BJ (cell line): Measurements from ENCODE around the gene MUCL3. TPM values are rescaled to one million over a fixed set of nuclear protein-coding genes. Genes with fewer than 3 reads are reported as not detected.
"Not testable (repeated sequence)": the region's sequence is repeated elsewhere in the genome, so short reads cannot be mapped to it uniquely, and the experiment has no call there.

Experiments
- CTCF ChIA-PET: fragments of 350-600 bp; formaldehyde crosslinking; extraction: SDS; loops from one replicate; lab custom pipeline; 2021; ENCODE audit warnings: antibody characterized with exemption, inconsistent platforms; lab: Yijun Ruan, JAX
- POLR2A ChIA-PET: fragments of 300-600 bp; sonication (Branson Sonifier 250); formaldehyde crosslinking; extraction: SDS; loops from one replicate; lab custom pipeline; 2021; ENCODE audit warnings: antibody characterized with exemption; lab: Charles Lee
- DNase-seq: peaks from one replicate; pipeline ENCODE4 v3.0.0-alpha.2; 2011; ENCODE audit warnings: low read depth
- H3K27me3 ChIP-seq: 2 replicates; pipeline ENCODE4 v1.6.0; 2011; ENCODE audit warnings: low read length; ENCODE audit not compliant: control insufficient read depth, insufficient read depth
- H3K36me3 ChIP-seq: 2 replicates; pipeline ENCODE4 v1.5.1; 2011; ENCODE audit warnings: low read length; ENCODE audit not compliant: control insufficient read depth, insufficient read depth
- H3K4me3 ChIP-seq: 2 replicates; pipeline ENCODE4 v1.5.1; 2011; ENCODE audit warnings: low read depth, mild to moderate bottlenecking, control low read depth, low read length
- polyA plus RNA-seq: library from polyadenylated mRNA; depleted of rRNA; stranded (reverse); fragments of >200 nt; gene quantifications from 2 replicates; pipeline ENCODE4 v1.2.3, GENCODE V29; 2011
- TF ChIP-seq, protein P1 (sequence below): IDR thresholded peaks from 2 replicates; pipeline ENCODE4 v1.5.1; 2011; ENCODE audit warnings: low read depth, mild to moderate bottlenecking, control low read depth, inconsistent platforms, low read length, moderate library complexity; ENCODE audit not compliant: insufficient read depth

The MUCL3 gene
- polyA plus RNA-seq, 1 experiment: not detected

DNA sequence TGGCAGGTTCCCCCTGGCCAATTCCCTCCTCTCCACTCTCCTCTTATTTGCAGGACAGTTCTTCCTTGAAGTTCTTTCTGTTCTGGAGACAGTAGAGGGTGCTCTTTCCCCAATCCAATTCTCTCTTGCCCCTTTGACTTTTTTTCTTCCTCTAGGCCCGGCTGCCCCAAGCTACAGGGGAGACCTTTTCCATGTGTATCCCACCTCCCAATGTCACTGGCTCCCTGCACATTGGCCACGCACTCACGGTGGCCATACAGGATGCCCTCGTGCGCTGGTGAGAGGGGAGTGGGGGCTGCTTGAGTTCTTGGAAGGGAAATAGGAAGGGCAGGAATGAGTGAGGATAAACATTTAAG, 25.2 kb upstream of the MUCL3 start:
- peaks cover 23% of the 10 kb centered on the region for H3K36me3 ChIP-seq
- no peak for DNase-seq
- H3K4me3 ChIP-seq: no peak overlapping the region
- H3K27me3 ChIP-seq: no peaks in the 10 kb centered on the region
- TF ChIP-seq, protein P1, sequence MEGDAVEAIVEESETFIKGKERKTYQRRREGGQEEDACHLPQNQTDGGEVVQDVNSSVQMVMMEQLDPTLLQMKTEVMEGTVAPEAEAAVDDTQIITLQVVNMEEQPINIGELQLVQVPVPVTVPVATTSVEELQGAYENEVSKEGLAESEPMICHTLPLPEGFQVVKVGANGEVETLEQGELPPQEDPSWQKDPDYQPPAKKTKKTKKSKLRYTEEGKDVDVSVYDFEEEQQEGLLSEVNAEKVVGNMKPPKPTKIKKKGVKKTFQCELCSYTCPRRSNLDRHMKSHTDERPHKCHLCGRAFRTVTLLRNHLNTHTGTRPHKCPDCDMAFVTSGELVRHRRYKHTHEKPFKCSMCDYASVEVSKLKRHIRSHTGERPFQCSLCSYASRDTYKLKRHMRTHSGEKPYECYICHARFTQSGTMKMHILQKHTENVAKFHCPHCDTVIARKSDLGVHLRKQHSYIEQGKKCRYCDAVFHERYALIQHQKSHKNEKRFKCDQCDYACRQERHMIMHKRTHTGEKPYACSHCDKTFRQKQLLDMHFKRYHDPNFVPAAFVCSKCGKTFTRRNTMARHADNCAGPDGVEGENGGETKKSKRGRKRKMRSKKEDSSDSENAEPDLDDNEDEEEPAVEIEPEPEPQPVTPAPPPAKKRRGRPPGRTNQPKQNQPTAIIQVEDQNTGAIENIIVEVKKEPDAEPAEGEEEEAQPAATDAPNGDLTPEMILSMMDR: peak; percentile 73
- ChIA-PET POLR2A (no interaction called here), CTCF (interaction anchor here (0.6 to 12.2 kb wide), 42 partner anchors 10 to 277 kb away, joined by 3 to 194 read pairs (median 4); partner anchors contain the start of genes CDSN, DDR1, DHX16 and MUC21)

DNA sequence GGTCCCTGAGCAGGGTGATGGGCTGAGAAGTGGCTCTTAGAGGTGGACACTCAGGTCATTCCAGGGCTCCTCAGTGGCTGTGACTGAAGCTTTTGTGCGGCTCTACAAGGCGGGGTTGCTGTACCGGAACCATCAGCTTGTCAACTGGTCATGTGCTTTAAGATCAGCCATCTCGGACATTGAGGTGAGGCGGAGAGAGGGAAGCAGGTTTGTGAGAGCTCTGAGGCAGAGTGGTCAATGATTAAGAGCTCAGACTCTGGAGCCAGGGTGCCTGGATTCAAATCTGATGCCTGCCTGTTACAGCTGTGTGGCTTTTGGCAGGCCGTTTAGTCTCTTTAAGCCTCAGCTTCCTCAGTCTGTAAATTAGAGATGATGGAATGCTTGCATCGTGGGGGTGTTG, 23.7 kb upstream of the MUCL3 start:
- peaks cover 24% of the 10 kb centered on the region for H3K36me3 ChIP-seq
- TF ChIP-seq, protein P1: no peak
- DNase-seq: no peak
- no peak overlapping the region for H3K4me3 ChIP-seq
- ChIA-PET POLR2A (no interaction called here), CTCF (interaction anchor here (0.9 to 12.2 kb wide), 13 partner anchors 8 to 210 kb away, joined by 3 to 194 read pairs (median 8); no protein-coding TSS in a partner anchor)
- no peaks in the 10 kb centered on the region for H3K27me3 ChIP-seq

DNA sequence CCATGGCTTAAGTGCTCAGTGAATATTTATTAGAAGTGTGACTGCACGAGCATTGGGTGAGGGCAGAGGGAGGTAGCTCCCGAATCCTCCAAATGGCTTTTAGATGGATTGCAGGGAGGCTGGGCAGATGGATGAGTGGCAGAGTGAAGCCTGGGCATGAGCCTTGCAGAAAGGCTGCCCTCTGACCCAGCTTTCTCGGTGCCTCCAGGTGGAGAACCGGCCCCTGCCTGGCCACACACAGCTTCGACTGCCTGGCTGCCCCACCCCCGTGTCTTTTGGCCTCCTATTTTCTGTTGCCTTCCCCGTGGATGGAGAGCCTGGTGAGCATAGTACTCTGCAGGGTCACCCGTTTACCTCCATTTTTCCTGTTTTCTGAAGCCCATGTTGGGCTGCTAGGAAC, 23.3 kb upstream of the MUCL3 start:
- TF ChIP-seq, protein P1: no peak
- ChIA-PET POLR2A (no interaction called here), CTCF (interaction anchor here (1.1 to 12.2 kb wide), 9 partner anchors 8 to 210 kb away, joined by 3 to 194 read pairs (median 42); no protein-coding TSS in a partner anchor)
- Histone ChIP-seq H3K36me3 (peaks cover 27% of the 10 kb centered on the region), H3K4me3 (no peak overlapping the region), H3K27me3 (no peaks in the 10 kb centered on the region)
- no peak for DNase-seq

- Histone ChIP-seq H3K36me3 (peaks cover 30% of the 10 kb centered on the region), H3K27me3 (no peaks in the 10 kb centered on the region), H3K4me3 (no peak overlapping the region)
- CTCF ChIA-PET: interaction anchor here (0.6 to 12.2 kb wide), 11 partner anchors 12 to 174 kb away, joined by 3 to 194 read pairs (median 4); partner anchors contain the start of gene SFTA2
- POLR2A ChIA-PET: no interaction called here
- no peak for DNase-seq
- TF ChIP-seq, protein P1: no peak
These were observed 22.1 kb upstream of the MUCL3 start for GRCh38 chr6:30918670-30919069.

- H3K36me3 ChIP-seq: peaks cover 31% of the 10 kb centered on the region
- DNase-seq: no peak
- ChIA-PET CTCF (interaction anchor here (1.2 to 2.0 kb wide), 2 partner anchors 10 to 157 kb away, joined by 3 to 7 read pairs; no protein-coding TSS in a partner anchor), POLR2A (no interaction called here)
- no peaks in the 10 kb centered on the region for H3K27me3 ChIP-seq
- TF ChIP-seq, protein P1: no peak
- no peak overlapping the region for H3K4me3 ChIP-seq
These were observed 18.3 kb upstream of the MUCL3 start for GRCh38 chr6:30922447-30922852.

DNA sequence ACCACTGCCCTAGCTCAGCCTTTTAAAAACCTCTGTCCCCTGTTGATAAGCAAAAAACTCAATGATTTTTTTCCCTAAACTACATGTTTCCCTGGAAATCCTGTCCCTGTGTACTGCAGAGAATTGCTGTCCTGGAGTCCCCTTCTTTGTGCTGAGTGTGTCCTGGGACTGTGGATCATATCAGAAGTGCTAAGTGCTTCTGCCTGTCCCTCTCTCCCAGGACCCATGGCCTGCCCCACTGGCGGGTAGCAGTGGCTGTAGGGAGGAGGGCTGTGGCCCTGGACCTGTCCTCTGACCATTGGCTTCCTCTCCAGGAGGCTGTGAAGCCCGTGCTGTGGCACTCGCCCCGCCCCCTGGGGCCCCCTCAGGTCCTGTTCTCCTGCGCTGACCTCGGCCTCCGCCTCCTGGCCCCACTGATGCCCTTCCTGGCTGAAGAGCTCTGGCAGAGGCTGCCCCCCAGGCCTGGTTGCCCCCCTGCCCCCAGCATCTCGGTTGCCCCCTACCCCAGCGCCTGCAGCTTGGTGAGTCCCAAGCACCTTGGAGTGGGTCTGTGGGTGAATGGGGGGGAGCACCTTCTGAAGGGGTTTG, 16.6 kb upstream of the MUCL3 start:
- DNase-seq, H3K27me3 ChIP-seq, H3K4me3 ChIP-seq, POLR2A ChIA-PET: not testable (repeated sequence)
- peaks cover 29% of the 10 kb centered on the region for H3K36me3 ChIP-seq
- CTCF ChIA-PET: interaction anchor here (1.2 to 4.3 kb wide), 5 partner anchors 8 to 163 kb away, joined by 3 to 33 read pairs (median 5); no protein-coding TSS in a partner anchor
